Measurements from ENCODE around the gene CAMSAP1.
"Not testable (repeated sequence)": the region's sequence is repeated elsewhere in the genome, so short reads cannot be mapped to it uniquely, and the experiment has no call there.

Gene CAMSAP1, protein sequence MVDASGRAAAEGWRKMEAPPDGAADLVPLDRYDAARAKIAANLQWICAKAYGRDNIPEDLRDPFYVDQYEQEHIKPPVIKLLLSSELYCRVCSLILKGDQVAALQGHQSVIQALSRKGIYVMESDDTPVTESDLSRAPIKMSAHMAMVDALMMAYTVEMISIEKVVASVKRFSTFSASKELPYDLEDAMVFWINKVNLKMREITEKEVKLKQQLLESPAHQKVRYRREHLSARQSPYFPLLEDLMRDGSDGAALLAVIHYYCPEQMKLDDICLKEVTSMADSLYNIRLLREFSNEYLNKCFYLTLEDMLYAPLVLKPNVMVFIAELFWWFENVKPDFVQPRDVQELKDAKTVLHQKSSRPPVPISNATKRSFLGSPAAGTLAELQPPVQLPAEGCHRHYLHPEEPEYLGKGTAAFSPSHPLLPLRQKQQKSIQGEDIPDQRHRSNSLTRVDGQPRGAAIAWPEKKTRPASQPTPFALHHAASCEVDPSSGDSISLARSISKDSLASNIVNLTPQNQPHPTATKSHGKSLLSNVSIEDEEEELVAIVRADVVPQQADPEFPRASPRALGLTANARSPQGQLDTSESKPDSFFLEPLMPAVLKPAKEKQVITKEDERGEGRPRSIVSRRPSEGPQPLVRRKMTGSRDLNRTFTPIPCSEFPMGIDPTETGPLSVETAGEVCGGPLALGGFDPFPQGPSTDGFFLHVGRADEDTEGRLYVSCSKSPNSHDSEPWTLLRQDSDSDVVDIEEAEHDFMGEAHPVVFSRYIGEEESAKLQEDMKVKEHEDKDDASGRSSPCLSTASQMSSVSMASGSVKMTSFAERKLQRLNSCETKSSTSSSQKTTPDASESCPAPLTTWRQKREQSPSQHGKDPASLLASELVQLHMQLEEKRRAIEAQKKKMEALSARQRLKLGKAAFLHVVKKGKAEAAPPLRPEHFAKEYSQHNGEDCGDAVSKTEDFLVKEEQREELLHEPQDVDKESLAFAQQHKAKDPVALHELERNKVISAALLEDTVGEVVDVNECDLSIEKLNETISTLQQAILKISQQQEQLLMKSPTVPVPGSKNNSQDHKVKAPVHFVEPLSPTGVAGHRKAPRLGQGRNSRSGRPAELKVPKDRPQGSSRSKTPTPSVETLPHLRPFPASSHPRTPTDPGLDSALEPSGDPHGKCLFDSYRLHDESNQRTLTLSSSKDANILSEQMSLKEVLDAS (N-terminal part only)

DNA sequence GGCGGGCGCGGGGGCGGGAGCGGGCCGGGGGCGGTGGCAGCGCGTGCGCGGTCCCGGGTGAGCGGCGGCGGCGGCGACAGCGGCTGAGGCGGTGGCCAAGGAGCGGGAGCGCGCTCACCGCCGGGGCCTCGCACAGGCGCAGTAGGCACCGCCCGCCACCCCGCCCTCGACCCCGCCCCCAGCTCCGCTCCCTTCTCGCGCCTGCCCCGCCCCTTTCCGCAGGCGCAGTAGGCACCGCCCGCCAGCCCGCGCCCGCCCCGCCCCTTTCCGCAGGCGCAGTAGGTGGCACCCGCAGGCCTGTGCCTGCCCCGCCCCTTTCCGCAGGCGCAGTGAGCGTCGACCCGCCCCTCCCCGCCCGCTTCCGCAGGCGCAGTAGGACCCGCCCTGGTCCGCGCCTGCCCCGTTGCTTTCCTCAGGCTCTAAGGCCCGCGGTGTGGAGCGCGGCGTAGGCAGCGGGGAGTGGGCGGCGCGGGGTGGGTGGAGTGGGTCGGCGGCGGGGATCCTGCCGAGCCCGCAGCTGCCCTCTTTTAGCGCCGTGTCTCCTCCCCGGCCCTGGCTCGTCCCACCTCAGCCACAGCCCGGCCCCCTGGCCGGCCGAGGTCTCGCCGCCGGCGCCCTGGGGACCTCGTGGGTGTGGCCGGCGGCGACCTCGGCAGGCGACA is at the start of gene CAMSAP1:
CAMSAP1 (minus strand) TSS at position 116 of the 662 bp plus-strand sequence. CDS start 387 bp downstream, outside the sequence.
- peak; percentile 85 for DNase-seq (ENCODE audit: low read depth)
- TF ChIP-seq, protein P1, sequence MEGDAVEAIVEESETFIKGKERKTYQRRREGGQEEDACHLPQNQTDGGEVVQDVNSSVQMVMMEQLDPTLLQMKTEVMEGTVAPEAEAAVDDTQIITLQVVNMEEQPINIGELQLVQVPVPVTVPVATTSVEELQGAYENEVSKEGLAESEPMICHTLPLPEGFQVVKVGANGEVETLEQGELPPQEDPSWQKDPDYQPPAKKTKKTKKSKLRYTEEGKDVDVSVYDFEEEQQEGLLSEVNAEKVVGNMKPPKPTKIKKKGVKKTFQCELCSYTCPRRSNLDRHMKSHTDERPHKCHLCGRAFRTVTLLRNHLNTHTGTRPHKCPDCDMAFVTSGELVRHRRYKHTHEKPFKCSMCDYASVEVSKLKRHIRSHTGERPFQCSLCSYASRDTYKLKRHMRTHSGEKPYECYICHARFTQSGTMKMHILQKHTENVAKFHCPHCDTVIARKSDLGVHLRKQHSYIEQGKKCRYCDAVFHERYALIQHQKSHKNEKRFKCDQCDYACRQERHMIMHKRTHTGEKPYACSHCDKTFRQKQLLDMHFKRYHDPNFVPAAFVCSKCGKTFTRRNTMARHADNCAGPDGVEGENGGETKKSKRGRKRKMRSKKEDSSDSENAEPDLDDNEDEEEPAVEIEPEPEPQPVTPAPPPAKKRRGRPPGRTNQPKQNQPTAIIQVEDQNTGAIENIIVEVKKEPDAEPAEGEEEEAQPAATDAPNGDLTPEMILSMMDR (conservative IDR thresholded peaks at IDR 0.05; ENCODE audit: control insufficient read depth, insufficient read depth, low read depth, low read length): no peak
- peak within 1 kb of the TSS; percentile 55 for H3K4me3 ChIP-seq (ENCODE audit: control insufficient read depth, low read depth, low read length)

DNA sequence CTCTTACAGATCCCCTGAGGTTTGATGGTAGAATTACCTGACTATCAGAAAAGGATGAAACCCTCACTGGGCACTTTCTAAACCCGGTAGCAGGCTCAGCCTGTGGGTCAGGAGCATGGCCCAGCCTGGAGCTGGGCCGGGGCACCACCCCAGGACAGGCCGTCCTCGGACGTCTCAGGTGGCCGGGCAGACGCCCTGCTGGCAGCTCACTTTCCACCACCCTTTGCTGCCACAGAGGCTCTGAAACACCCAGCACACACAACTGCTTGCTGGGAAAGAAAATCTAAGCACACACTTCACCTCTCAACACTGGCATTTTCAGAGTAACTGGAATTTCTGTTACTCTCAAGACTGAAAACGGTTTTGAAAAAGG is 49.4 kb upstream of the CAMSAP1 start:
- DNase-seq (ENCODE audit: low read depth): no peak
- no peak overlapping the region for H3K4me3 ChIP-seq (ENCODE audit: control insufficient read depth, low read depth, low read length)
- TF ChIP-seq, protein P1 (conservative IDR thresholded peaks at IDR 0.05; ENCODE audit: control insufficient read depth, insufficient read depth, low read depth, low read length): no peak

DNA sequence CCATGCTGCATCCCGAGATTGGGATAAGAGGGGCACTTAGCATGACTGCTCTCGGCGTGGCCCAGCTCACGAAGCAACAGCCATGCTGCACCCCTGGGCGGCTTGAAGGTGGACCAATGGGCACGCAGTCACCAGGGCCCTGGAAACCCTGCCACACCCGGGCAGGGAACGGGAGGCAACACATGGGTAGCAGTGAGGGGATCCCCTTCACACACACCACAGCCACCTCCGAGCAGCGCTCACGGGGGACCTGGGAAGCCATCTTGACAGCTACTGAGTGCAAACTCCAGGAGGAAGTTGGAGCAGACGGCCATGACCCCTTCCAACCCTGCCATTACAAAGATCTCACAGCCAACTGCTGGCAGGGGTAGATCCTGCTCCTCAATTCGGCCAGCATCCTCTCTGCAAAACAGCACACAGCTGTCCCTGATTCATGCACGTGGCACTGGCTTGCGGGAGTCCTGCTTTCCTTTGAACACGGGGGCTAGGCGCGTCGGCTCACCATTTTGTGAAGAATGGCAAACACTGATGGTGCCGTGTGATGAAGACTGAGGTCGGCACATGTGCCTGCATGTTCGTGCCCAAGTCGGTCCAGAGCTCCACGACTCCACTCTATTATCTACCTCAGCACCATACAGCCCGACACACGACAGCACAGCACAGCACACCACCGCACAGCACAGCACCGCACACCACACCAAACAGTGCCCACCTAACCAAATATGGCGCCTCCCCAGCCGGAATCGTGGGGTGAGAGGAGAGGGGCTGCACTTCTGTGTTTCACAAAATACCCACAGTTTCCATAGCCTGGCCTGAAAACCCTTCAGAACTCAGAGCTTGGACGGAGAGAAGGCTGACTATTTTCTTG is 48.8 kb upstream of the CAMSAP1 start:
- TF ChIP-seq, protein P1 (conservative IDR thresholded peaks at IDR 0.05; ENCODE audit: control insufficient read depth, insufficient read depth, low read depth, low read length): no peak
- H3K4me3 ChIP-seq (ENCODE audit: control insufficient read depth, low read depth, low read length): no peak overlapping the region

DNA sequence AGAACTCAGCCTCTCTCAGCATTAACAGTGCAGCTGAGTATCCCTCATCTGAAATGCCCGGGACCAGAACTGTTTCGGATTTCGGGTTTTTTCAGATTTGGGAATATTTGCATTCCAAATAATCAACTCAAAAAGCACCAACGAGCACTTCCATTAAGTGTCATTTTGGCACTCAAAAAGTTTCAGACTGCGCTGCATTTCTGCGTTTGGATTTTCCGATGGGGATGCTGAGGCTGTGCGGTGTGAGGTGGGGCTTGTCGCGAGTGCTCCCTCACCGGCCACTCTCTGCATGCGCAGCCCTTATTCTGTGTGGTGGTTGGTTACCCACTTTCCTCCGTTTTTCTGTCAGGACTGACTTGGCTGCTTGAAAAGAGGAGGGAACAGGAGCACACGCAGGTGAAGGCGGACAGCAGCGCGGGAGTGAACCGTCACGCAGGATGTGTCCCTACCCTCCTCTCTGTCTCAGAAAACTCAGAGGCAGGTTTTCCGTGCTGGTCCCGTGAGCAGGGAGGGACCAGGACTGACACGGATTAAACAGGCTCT is 45.4 kb upstream of the CAMSAP1 start:
- DNase-seq (ENCODE audit: low read depth): no peak
- TF ChIP-seq, protein P1 (conservative IDR thresholded peaks at IDR 0.05; ENCODE audit: control insufficient read depth, insufficient read depth, low read depth, low read length): no peak
- H3K4me3 ChIP-seq (ENCODE audit: control insufficient read depth, low read depth, low read length): no peak overlapping the region

More for the DNA sequence above, 48.8 kb upstream of the CAMSAP1 start:
- no peak for DNase-seq (ENCODE audit: low read depth)

DNA sequence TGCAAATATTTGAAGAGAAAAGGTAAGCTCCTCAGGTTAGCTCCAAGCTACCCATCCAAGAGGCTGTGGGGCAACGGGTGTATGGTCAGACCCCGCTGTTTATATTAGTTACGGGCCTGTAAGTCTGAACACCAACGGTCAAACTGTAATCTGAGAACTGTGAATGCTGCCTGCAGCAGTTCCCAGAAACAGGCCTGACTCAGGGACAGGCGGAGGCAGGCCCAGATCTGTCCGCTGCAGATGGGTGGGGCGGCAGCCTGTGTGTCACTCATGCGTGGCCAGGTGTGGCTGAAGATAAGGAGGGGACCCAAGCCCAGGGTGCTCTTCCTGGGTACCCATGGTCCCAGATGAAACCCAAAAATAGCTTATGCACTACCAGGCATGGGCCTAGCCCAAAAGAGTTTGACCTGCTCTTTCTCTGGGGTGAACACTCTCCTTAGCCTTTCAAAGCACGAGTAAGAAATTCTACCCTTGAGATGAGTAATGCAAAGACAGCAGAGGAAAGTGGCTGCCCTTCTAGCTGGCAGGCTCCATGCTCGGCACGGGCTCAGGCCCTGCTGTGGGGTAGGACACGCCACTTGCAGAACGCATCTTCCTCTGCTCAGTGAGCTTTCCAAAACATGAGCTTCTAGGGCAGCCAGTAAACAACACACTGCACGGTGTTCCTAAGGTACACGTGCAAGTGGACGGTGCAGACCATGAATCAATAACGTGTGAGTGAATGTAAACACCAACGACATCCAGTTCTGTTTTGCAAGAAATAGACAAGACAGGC is 44.7 kb upstream of the CAMSAP1 start:
- TF ChIP-seq, protein P1 (conservative IDR thresholded peaks at IDR 0.05; ENCODE audit: control insufficient read depth, insufficient read depth, low read depth, low read length): no peak
- peak; percentile 62 for DNase-seq (ENCODE audit: low read depth)
- H3K4me3 ChIP-seq (ENCODE audit: control insufficient read depth, low read depth, low read length): no peak overlapping the region

DNA sequence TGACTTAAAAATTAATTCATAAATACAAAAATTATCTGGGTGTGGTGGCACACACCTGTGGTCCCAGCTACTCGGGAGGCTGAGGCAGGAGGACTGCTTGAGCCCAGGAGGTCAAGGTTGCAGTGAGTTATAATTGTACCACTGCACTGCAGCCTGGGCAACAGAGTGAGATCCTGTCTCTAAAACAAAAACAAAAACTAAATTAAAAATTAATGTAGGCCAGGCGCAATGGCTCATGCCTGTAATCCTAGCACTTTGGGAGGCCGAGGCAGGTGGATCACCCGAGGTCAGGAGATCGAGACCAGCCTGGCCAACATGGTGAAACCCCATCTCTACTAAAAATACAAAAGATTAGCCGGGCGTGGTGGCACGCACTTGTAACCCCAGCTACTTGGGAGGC is 44.0 kb upstream of the CAMSAP1 start:
- DNase-seq (ENCODE audit: low read depth); H3K4me3 ChIP-seq (ENCODE audit: control insufficient read depth, low read depth, low read length): not testable (repeated sequence)

DNA sequence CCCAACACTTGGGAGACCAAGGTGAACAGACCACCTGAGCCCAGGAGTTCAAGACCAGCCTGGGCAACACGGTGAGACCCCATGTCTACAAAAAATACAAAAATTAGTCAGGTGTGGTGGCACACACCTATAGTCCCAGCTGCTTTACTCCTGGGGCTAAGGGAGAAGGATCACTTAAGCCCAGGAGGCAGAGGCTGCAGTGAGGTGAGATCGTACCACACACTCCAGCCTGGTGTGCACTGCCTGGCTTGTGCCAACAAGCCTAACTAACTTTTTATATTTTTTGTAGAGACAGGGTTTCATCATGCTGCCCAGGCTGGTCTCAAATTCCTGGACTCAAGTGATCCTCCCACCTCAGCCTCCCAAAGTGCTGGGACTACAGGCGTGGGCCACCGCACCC is 43.5 kb upstream of the CAMSAP1 start:
- DNase-seq (ENCODE audit: low read depth); H3K4me3 ChIP-seq (ENCODE audit: control insufficient read depth, low read depth, low read length): not testable (repeated sequence)

All from fibroblast of mammary gland (primary cell).